GM10266 (cell line): Measurements from ENCODE around the gene SERTAD1.

ENCODE experiments used
- DNase-seq: peaks from one replicate; pipeline ENCODE4 v3.0.0; 2012; ENCODE audit errors: extremely low spot score
- CTCF ChIP-seq: IDR thresholded peaks from 2 replicates; pipeline ENCODE4 v1.5.1; 2012; ENCODE audit warnings: mild to moderate bottlenecking, low read depth; ENCODE audit not compliant: control insufficient read depth, insufficient read depth; ENCODE audit errors: missing control alignments

SERTAD1 gene

GRCh38 chr19:40387155-40387554 lies 38.6 kb downstream of the SERTAD1 start:
- no peak for DNase-seq
- TF ChIP-seq CTCF: no peak

GRCh38 chr19:40383668-40384248 lies 42.0 kb downstream of the SERTAD1 start:
- TF ChIP-seq CTCF: no peak
- DNase-seq: no peak

GRCh38 chr19:40381321-40381720 lies 44.5 kb downstream of the SERTAD1 start:
- DNase-seq: no peak
- no peak for TF ChIP-seq CTCF

- no peak for DNase-seq
- no peak for TF ChIP-seq CTCF
These were observed 45.4 kb downstream of the SERTAD1 start for GRCh38 chr19:40380199-40381037.

- DNase-seq: no peak
- TF ChIP-seq CTCF: no peak
These were observed 46.2 kb downstream of the SERTAD1 start for GRCh38 chr19:40379446-40380198.

- TF ChIP-seq CTCF: no peak
- DNase-seq: no peak
These were observed 47.3 kb downstream of the SERTAD1 start for GRCh38 chr19:40378509-40378908.

- no peak for TF ChIP-seq CTCF
- no peak for DNase-seq
These were observed 47.9 kb downstream of the SERTAD1 start for GRCh38 chr19:40377876-40378385.
